ENCODE data around the gene SYCP2.
"Not testable (repeated sequence)": the region's sequence is repeated elsewhere in the genome, so short reads cannot be mapped to it uniquely, and the experiment has no call there.

Gene SYCP2
- total RNA-seq, result 0.08 to 2.7 (median 0.77) reads per million in 18 experiments

GRCh38 chr20:59933296-59933848 lies at the start of gene SYCP2:
Gene SYCP2, minus strand, starts transcription at chr20:59933637. Its CDS starts 11,224 bp downstream, at chr20:59922413.
- DNase-seq, result no peak

- DNase-seq, result no peak
Observed at GRCh38 chr20:59983076-59983475, 49.6 kb upstream of the SYCP2 start.

DNA sequence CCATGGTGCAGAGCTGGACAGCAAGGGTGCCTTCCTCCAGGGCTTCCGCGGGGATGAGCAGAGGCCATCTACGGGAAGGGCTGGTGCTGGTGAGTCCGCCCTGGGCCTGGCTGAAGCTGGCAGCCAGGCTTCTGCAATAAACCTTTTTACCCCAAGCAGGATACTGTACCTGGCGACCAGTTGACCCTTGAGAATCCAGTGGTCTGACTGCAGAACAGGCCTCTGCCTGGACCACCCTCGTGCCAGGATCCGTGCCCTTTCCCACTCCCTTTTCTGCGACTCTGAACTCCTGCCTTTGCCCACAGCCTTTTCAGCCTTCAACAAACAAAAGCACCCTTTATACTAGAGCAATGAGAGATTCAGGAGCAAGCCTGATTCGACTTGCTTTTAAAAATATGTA lies 43.6 kb upstream of the SYCP2 start:
- DNase-seq, result no peak

DNA sequence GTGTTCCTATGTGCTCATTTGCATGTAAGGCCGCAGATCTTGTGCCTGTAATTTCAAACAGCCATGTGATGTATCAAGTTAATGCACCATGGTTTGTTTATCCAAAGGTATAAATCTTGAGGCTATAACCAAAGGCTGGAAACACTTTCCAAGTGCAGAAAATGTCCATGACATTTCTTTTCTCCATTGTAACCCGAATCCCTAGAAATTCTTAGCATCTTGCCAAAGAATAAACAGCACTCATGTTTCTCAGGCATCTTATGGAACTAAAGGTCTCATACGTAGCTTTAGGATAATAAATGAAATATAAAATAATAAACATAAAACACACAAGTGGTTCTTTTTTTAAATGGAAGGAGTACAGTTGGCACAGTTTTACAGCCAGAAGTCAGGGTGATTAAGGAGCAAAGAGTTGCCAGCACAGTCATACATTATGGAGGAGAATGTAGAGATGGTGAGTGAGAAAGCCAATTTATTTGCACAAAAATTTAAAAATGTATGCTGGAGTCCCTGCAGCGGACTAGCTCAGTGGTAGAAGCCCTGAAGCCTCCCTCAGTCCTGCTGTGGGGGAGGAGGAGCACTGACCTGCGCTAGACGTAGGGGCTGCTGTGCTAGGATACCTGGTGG lies 42.8 kb upstream of the SYCP2 start:
- DNase-seq, result no peak

GRCh38 chr20:59972037-59972801 lies 38.8 kb upstream of the SYCP2 start:
- DNase-seq, result peak; percentile 55 to 77

DNA sequence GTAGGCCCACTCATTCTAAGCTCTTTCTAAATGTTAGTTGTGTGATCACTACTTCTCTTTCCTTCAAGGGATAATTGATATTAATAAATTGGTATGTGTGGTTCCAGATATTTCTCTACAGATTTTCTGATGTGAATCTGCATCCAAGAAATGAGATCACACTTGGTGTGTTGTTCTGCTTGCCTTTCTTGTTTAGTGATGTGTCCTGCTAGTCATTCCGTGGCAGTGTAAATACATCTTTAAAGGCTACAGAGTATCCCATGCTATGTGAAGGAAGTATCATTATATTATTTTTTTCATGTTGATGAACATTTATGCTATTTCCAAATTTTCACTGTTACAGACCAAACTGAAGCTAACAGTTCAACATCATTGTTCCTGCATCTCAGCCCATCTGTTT lies 38.0 kb upstream of the SYCP2 start:
- DNase-seq, result no peak

DNA sequence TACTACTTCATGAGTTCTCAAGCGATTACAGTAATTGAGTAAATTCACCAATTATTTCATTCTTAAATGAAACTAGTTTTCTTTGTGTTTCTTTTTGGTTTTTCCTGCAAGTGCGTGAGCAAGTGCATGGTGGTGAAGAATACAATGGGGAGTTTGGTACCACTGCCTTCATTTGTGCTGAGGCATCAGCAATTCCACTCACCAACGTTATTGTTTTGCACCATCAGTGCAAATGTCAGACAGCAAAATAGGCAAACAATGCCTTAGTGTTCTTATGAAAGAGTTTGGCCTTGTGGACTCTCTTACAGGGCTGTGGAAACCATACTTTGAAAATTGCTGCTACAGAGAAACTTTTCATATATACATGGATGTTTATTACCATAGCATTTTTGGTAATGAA lies 33.0 kb upstream of the SYCP2 start:
- no peak for DNase-seq

DNA sequence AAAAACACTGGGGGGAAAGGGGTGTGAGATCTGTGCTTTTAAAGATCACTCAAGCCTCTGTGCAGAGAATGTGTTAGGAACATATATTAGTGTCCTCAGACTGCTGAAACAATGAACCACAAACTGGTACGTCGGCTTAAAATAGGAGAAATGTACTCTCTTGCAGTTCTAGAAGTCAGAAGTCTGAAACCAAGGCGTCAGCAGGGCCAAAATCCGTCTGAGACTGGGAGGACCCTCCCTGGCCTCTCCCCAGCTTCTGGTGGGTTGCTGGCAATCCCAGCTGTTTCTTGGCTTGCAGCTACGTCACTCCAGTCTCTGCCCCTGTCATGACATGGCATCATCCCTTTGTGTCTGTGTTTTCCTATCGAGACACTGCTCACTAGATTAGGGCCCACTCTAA lies 28.7 kb upstream of the SYCP2 start:
- DNase-seq, result no peak

DNA sequence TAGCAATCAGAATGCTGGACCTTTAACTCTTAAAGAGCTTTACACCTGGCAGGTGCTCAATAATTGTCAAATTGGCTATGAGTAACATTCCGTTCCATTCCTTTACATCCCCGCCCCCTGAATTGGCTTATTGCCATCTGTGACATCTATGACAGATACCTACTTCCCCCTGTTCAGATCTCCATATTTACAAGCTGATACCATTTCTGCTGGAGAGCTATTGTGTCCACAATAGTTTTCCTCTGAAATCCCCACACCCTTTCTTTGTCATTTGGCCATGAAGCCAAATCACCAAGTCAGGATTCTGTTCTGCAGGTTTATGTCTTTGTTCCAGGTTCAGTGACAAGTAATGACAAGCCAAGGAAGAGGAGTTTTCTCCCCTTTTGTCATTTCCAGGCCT lies 28.0 kb upstream of the SYCP2 start:
- DNase-seq, result no peak

DNA sequence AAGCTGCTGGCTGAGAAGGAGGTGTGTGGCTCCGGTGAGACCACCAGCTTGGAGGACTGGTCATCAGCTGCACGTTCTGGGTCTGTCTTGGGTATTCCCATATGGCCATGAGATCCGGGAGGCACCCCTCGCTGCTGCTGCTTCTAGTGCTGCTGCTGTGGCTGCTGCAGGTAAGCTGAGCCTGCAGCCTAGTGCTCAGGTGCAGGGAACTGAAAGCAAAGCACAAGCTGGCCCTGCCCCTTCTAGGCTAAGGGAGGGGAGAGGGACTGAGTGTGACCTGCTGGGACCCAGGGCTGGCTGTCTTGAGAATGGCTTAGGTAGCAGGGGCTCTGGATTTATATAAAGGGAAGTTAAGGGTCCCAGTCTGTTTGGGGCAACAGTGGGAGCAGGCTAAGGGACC lies 25.2 kb upstream of the SYCP2 start:
- DNase-seq, result no peak

- DNase-seq, result no peak
Observed at GRCh38 chr20:59958123-59958522, 24.7 kb upstream of the SYCP2 start, which contains the start of gene CDH26. Gene CDH26, plus strand, starts transcription at chr20:59958423. Its CDS starts 304 bp downstream, at chr20:59958727.

DNA sequence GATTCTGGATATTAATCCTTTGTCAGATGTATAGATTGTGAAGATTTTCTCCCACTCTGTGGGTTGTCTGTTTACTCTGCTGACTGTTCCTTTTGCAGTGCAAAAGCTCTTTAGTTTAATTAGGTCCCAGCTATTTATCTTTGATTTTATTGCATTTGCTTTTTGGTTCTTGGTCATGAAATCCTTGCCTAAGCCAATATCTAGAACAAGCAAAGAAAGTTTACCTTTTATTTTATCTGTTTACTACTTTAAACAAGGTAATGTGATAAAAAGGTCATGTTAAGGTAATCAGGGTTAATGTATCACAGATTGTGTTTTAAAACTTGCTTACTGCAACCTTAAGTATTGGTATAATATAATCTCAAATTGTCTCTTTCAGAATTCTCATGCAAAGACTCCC lies 24.1 kb upstream of the SYCP2 start:
- DNase-seq, result not testable (repeated sequence)

- DNase-seq, result peak; percentile 32 to 41
Observed at GRCh38 chr20:59955131-59955796, 21.8 kb upstream of the SYCP2 start.

DNA sequence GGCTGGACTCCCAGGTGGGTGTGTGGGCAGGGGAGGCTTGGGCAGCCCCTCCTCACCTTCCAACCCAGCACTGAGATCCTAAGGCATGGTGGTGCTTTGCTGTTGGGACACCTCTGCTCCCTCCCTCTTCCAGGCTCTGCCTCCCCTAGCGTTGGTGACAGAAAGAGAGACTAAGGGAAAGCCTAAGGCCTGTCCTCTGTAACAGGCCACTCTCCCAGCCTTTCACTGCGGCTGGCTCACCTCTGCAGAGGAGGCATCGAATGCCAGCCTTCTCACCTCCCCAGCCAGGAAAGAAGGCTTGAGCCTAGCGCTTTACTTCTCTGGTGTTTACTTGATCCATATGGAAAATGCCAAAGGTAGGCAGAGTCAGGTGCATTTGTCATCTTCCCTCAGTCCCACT lies 21.3 kb upstream of the SYCP2 start:
- no peak for DNase-seq

DNA sequence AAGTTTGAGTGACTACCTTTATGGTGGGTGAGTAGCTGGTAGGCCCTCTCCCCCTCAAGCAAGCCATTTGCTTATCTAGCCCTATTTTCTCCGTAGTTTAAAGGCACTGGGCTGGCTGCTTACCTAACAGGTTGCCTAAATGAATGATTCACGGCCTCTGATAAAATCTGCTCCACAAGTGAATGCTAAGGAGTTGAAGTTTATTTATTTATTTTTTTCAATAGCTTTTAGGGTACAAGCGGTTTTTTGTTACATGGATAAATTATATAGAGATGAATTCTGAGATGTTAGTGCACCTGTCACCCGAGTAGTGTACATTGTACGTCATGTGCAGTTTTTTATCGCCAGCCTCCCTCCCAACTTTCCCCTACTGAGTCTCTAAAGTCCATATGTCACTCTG lies 16.5 kb upstream of the SYCP2 start:
- no peak for DNase-seq

- DNase-seq, result peak; percentile 52 to 53
Observed at GRCh38 chr20:59948828-59949720, 15.6 kb upstream of the SYCP2 start.

DNA sequence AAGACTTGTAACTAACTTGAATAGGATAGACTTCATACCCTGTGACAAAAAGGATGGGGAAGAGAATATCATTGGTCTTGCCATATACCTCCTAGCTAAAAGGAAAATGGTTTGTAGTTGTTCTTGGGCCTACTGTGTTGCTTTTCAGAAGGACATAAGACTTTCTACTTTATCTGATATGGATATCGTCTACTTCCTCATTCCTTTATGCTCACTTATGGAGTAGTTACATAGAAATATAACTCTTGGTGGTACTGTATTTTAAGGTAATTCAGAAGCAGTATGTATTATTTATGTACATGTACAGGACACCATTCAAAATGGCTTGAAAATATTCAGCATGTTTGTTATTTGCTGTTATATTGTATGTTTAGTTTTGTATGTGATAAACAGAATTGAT lies 14.8 kb upstream of the SYCP2 start:
- DNase-seq, result no peak

- no peak for DNase-seq
Observed at GRCh38 chr20:59947376-59947775, 13.9 kb upstream of the SYCP2 start.

DNA sequence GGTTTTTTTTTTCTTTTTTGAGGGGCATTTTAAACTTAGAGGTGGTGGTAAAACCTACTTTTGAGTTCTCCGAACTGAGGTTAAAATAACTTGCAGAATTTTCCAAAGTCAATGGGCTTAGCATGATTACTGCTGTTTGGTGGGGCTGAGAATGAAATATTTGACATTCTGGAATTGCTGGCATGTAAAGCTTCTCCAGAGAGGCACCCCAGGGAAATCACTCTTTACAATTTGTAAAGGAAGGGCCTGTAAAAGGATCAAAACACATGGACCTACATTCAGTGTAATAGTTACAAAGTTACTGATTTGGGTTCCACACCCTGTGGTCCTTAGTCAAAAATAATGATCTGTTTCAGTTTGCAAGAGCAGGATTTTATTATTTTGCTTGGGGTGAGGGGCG lies 12.3 kb upstream of the SYCP2 start:
- no peak for DNase-seq

DNA sequence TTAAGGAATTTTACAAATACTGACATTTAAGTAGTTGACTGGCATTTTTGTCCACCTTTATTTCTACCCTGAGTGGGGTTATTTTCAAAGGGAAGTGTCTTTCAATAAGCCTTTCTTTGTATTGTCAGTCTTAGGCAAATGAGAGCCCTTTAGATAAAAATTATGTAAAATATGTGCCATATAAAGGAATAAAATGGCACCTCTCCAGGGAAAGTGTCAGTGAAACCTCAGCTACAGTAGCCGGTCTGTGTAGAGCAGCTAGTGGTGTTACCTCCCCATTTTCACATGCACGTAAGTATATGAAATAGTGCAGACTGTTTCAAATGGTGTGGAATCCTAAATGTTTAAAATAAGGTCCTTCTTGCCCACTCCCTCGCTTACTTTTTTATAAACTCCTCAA lies 11.7 kb upstream of the SYCP2 start:
- DNase-seq, result no peak

DNA sequence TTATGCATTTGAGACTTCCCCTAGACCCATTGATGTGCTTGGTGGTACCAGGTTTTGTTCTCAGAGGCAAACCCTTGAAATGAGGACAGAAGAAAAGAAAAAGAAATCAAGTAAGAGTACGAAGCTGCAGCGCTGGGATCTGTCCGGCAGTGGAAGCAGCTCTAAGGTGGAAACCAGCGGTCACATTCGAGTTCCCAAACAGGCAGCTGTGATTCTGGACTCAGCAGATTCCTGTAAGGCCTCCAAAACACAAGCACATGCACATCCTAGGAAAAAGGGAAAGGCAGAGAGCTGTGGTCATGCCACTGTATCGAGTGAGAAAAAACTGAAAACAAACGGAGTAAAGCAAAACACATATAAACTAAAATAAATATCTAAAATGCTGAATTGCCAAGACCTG lies 11.3 kb upstream of the SYCP2 start:
- no peak for DNase-seq

DNA sequence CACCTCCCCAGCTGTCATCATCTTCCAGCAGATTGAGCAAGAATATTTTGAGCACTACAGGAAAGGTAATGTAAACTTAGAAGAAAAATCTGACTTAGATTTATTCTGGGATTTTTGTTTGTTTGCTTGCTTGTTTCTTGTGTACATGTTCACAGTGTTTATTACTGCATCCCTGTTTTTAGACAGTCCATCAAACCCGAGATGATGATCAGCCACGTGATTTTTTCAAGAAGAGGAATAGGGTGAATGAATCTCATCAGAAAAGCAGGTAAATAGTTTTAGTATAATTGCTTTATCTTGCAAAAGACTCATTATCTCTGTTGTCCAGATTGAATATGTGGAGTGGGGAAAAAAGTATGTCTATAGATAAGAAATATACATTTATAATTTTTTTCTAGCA lies 8.8 kb upstream of the SYCP2 start:
- peak in 1 of 2 donors; percentile 21 for DNase-seq

DNA sequence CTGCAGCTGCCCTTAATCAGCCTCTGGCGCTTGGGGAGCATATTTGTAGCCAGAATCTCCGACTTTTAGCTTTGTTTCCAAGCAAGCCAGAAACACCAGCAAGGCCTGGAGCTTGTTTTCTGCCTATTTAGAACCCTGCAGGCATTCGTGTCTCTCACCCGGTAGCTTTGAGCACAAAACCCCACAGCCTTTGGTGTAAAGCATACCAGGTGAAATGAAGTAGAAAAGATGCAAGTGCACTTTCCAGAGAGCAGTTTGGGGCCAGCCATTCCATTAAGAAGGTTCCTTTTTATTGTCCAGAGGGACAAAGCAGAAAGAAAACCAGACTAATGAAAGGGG lies 7.5 kb upstream of the SYCP2 start:
- no peak for DNase-seq
